GM19455 (cell line): ENCODE measurements around the gene NSF.

Experiments used
- ATAC-seq: cut with Tn5 transposase; IDR thresholded peaks from one replicate; pipeline ENCODE4 v1.9.1; 2021; ENCODE audit not compliant: unreplicated experiment

Gene NSF

DNA sequence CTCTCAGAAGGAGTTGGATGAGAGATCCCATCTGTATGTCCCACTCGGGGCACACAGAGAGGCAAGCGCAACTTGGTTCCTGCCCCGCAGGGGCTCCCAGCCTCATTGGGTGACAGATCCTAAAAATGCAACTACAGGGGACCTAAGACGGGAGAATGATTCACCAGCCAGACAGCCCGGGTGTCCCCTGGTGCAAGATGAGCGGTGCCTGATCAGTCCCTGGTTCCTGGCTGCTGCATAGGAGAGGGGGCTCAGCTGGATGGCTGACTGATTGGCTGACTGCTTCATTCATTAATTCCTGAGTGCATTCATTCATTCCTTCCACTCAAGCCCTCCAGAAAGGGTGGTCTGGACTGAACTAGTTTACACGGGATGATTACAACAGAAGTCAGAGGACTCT, 206.1 kb downstream of the NSF start:
- no peak for ATAC-seq

DNA sequence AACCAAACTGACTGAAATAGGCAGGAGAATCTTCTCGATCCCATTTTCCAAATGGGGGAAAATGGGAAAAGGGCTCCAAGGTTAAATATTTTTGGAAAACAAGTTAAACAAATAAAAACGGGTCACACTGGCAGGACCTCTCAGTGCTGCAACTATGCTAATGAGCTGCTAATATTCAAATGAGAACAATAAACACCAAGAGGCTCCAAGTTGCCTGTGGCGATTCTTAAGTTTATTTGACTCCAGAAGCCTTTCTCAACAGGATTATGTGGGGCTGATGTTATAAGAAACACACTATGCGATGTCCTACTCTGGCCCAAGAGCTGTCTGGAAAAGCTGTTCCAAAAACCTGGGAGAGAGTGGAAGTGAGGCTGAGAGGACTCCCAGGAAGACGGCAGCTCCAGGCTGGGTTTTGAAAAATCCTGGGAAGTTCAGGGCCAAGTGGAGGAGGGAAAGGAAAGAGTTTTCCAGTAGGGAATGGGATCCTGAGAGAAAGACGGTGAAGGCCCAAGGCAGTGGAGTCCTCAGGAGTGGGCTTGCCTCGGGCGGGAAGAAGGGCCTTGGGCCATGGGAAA, 206.6 kb downstream of the NSF start:
- ATAC-seq, result no peak

DNA sequence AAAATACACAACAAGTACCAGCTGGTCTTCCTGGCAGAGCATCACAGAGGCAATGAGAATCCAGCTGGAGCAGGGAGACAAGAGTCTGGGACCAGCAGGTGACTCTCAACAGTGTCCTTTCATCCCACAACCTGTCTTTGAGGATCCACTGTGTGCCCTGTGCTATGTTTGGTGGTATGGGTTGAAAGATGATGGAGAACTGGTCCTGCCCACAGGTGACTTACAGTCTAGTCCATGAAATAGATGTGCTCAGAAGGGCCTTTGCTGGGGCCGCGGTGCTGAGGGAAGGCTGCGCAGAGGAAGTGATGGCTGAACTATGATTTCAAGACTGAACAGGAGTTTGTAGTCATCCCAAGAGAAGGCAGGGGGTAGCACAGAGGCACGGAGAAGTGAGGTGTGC, 210.1 kb downstream of the NSF start:
- ATAC-seq, result no peak

DNA sequence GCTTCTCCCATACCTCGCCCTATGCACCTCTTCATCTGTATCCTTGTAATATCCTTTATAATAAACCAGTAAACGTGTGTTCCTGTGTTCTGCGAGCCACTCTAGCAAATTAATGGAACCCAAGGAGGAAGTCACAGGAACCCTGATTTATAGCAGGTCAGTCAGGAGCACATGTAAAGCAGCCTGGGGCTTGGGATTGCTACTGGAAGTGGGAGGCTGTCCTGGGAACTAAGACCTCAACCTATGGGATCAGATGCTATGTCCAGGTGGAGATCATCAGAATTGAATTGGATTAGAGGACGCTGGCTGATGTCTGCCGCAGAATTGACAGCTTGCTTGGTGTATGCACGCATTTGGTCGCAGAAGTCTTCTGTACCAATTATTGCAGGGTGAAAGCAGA, 212.3 kb downstream of the NSF start:
- no peak for ATAC-seq

DNA sequence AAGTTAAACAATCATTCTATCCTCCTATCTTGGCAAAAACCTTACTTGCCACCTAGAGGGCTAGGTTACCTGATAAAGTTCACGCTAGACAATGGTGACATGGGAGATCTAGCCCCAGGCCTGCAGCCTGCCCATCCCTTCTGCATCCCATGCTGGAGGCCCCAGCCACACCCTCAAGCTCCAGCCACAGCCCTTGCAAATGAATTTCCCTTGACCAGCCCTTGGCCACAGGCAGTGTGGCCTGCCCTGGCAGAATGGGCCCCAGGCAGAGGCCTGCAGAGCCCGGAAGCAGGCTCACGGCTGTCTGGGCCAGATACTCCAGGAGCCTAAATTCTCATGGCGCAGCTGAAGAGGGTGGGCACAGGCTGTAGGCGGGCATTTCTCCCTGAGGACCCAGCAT, 213.1 kb downstream of the NSF start:
- ATAC-seq, result no peak

- ATAC-seq, result no peak
Measured at GRCh38 chr17:46805771-46806170, 215.3 kb downstream of the NSF start.
